Stromal cell of bone marrow (primary cell): ENCODE results near the gene GNG7.

Experiments used
- DNase-seq: peaks from one replicate; pipeline ENCODE4 v3.0.0-alpha.2; 2012; ENCODE audit warnings: low read depth

The GNG7 gene

GRCh38 chr19:2702170-2703076, at the start of gene GNG7:
Gene GNG7, minus strand, starts transcription at chr19:2702694. Its CDS starts 182,006 bp downstream, at chr19:2520688.
- peak; percentile 57 for DNase-seq

DNA sequence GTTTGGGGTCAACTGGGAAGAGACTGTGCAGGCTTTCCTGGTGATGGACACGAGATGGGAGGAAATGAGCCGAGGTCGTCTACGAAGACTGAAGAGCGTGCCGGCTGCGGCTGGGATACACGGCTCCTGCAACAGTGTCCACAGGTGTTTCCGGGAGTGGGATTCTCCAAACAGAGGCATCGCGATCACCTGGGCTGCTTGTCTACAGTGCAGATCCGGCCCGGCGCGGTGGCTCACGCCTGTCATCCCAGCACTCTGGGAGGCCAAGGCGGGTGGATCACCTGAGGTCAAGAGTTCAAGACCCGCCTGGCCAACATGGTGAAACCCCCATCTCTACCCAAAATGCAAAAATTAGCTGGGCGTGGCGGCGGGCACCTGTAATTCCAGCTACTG, 48.9 kb upstream of the GNG7 start:
- DNase-seq: no peak

GRCh38 chr19:2750808-2751437, 48.4 kb upstream of the GNG7 start:
- no peak for DNase-seq

DNA sequence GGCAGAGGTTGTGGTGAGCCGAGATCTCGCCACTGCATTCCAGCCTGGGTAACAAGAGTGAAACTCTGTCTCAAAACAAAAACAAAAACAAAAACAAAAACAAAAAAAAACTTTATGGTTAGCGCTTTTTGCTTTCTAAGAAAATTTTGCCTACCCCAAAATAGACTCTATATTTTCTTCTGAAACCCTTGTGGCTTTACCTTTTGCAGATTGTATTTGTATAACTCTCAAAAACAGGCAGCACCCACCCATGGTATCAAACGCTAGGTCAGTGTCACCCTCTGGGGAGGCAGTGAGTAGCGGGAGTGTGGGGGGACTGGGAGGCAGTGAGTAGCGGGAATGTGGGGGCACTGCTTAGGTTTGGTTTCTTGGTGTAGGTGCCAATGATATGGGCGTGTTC, 44.9 kb upstream of the GNG7 start:
- DNase-seq: no peak

DNA sequence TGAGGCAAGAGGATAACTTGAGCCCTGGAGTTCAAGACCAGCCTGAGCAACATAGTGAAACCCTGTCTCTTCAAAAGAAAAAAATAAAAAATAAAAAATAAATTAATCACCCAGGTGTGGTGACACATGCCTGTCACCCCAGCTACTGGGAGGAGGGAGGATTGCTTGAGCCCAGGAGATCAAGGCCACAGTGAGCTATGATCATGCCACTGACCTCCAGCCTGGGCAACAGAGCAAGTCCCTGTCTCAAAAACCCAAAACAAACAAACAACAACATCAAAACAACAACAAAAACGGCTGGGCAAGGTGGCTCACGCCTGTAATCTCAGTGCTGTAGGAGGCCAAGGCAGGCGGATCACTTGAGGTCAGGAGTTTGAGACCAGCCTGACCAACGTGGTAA, 41.6 kb upstream of the GNG7 start:
- no peak for DNase-seq

DNA sequence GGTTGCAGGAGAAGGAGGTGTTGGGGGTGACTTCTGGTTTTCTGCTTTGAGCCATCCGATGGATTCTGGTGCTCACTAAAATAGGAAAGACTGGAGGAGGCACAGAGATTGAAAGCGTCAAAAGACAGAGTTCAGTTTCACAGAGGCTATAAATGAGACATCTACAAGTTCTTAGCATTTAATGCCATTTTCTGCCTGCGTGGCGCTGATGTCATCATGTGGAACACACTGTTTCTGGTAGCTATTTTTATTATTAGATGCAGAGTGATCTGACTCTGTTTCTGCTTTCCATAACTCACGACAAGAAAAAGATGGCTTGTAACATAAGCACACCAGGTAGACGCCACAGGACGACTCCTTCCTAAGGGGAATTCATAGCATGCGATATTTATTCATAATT, 40.6 kb upstream of the GNG7 start:
- DNase-seq: no peak

DNA sequence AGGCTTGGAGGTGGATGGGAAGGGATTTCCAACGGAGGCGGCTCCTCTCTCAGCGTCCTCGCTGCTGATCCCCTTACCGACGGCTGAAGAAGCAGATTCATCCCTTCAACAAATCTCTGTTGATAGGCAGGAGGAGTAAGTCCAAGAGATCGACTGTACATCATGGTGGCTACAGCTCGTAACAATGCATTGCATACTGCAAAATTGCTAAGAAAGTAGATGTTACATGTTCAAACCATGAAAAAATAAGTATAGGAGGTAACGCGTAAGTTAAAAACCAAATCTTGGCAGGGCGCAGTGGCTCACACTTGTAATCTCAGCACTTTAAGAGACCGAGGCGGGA, 37.8 kb upstream of the GNG7 start:
- no peak for DNase-seq

- DNase-seq: peak; percentile 98
Measured at GRCh38 chr19:2739602-2740313, 37.3 kb upstream of the GNG7 start, which contains the start of gene SLC39A3. Gene SLC39A3, minus strand, starts transcription at chr19:2740017. Its CDS starts 2,760 bp downstream, at chr19:2737257.

DNA sequence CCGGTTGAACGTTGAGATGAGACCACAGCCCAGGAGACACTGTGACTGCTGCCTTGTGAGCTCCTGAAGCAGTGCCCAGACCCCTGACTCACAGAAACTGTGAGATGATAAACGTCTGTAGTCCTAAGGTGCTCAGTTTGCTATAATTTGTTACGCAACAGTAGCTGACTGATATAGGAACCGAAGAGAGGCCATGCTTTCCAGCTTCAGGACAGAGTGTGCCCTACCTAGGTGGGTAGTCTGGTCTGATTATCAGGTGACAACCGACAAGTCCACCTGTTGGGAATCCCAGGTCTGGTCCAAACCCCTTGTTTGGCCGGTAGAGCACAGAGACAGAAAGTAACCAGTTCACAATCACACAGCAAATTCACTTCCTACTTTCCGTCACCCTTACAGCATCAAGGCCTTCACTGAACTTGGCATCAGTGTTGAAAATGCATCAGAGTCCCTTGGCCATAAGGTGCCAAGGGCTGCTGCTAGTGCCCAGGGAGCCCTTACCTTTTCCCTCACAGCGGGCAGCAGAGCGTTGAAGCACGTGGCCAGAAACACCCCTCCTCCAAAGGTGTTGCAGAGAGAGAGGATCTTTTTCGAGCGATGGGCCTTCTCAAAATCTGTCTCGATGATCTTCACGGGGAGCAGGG, 34.2 kb upstream of the GNG7 start:
- DNase-seq: no peak

DNA sequence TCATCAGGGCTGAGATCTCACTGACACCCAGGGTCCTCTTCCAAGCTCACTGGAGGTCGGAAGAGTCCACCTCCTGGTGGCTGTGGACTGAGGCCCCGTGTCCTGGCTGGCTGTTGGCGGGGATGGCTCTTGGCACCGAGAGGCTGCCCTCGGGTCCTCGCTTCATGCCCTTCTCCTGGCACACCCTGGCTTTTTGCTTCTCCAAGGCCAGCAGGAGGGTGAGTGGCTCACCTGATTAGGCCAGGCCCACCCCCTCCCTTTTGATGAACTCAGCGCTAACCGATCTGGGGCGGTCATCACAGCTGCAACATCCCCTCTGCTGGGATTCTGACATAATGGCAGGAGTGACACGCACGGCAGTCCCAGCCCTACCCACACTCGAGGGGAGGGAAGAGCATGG, 32.9 kb upstream of the GNG7 start:
- no peak for DNase-seq

GRCh38 chr19:2734589-2735288, 32.2 kb upstream of the GNG7 start:
- no peak for DNase-seq

DNA sequence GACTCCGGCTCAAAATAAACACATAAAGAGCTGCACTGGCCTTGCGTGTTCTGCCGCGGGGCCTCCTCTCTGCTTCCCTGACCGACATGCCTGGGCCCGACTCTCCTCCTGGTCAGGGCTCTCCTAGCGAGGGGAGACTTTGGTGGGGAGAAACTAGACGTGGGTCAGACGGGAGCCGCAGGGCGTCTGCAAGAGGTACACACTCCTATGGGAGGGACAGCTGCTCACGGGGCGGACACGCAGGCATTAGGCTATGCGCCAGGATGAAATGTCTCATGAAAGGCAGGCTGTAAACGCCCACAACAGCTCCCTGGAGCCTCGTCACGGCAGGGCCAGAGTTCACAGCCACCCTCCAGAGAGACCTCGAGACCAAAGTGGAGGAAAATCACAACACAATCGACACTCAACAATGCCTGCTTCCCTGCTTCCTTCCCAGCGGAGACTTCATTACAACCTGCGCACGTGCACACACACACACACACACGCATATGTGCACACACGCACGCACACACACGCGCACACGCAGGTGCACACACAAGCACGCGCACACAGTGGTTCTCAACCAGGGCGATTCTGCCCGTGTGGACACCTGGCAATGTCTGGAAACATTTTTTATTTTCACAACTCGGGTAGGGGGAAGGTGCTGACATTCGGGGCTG, 31.6 kb upstream of the GNG7 start:
- no peak for DNase-seq

- DNase-seq: no peak
Measured at GRCh38 chr19:2732883-2733282, 30.4 kb upstream of the GNG7 start.

GRCh38 chr19:2732157-2732725, 29.7 kb upstream of the GNG7 start:
- no peak for DNase-seq

GRCh38 chr19:2731181-2731995, 28.9 kb upstream of the GNG7 start:
- no peak for DNase-seq

DNA sequence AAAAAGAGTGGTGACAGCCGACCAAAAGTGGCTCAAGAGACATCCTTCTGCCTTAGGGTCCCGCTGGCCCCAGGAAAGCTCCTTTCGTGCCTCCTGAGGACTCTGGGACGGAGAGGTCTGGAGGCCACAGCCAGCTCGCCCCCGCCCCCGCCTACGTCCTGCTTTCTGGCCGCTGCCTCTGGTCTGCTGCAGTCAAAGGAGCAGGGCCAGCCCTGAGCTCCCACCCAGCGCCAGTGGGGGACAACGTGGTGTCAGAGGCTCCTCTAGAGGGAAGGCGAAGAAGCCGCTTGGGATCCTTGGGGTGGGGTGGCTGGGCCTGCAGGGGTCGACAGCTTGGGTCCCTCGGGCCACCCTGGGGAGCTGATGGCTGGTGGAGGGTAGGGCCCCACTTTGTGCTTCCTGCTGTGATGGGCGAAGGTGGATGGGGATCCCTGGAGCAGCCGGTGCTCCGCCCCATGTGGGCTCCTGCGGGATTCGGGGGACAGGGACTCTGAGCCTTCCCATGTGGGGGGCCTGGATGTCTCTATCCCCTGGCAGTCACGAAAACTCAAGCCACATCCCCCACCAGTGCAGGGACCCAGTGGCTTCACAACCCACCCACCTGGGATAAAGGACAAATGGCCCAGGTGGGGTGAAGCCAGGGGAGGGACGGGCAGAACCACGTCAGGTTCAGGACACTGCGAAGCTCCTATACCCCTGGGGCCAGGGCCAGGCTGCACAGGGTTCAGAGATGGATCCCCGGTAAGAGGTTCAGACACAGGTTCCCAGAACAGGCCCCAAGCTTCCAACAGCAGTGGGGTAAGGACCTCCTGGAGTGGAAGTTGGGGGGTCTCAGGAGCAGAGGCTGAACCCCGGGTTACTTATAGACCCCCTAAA, 27.7 kb upstream of the GNG7 start:
- no peak for DNase-seq

DNA sequence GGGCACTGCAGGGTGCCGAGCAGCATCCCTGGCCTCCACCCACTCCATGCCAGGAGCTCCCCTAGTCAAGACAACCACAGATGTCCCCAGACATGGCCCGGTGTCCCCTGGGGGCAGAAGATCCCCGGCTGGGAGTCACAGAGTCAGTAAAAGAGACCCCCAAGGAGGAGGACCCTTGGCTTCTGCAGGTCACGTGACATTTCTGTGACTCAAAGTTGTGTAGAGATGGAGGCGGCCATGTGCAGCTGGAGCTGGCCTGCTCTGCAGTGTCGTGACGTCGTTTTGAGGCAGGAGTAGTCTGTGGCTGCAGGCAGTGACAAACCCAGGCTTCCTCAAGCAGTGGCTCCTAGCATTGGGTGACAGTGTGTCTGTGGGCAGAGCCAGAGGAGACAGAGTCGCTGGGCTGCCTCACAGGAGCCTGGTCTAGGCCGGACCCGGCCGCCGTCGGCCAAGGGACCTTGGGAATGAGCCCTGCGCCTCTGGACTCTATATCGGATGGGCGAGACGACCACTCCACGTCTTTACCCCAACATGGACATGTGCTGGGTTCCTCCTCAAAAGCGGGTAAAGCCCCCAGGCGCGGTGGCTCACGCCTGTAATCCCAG, 26.4 kb upstream of the GNG7 start:
- DNase-seq: no peak

- no peak for DNase-seq
Measured at GRCh38 chr19:2727640-2727944, 25.1 kb upstream of the GNG7 start.
